HG02759 (cell line): ENCODE measurements around the gene TTC39B.

ENCODE experiments used
- ATAC-seq: cut with Tn5 transposase; IDR thresholded peaks from one replicate; pipeline ENCODE4 v1.9.1; 2021; ENCODE audit warnings: mild to moderate bottlenecking, moderate library complexity; ENCODE audit not compliant: unreplicated experiment

TTC39B gene

GRCh38 chr9:15138357-15138686, 168.7 kb downstream of the TTC39B start:
- ATAC-seq = no peak

- no peak for ATAC-seq
Measured at GRCh38 chr9:15137658-15138356, 169.2 kb downstream of the TTC39B start.

- ATAC-seq = no peak
Measured at GRCh38 chr9:15137089-15137488, 169.9 kb downstream of the TTC39B start.

GRCh38 chr9:15136646-15137045, 170.4 kb downstream of the TTC39B start:
- no peak for ATAC-seq

GRCh38 chr9:15135164-15135792, 171.7 kb downstream of the TTC39B start:
- ATAC-seq = peak; percentile 92

- no peak for ATAC-seq
Measured at GRCh38 chr9:15133488-15133887, 173.5 kb downstream of the TTC39B start.

- no peak for ATAC-seq
Measured at GRCh38 chr9:15132091-15132490, 174.9 kb downstream of the TTC39B start.

GRCh38 chr9:15131094-15131493, 175.9 kb downstream of the TTC39B start:
- ATAC-seq = no peak

- no peak for ATAC-seq
Measured at GRCh38 chr9:15127831-15128230, 179.2 kb downstream of the TTC39B start.

GRCh38 chr9:15121630-15122029, 185.4 kb downstream of the TTC39B start:
- ATAC-seq = no peak

GRCh38 chr9:15116130-15116580, 190.9 kb downstream of the TTC39B start:
- ATAC-seq = no peak

GRCh38 chr9:15115702-15116101, 191.3 kb downstream of the TTC39B start:
- ATAC-seq = no peak

- ATAC-seq = no peak
Measured at GRCh38 chr9:15115041-15115440, 192.0 kb downstream of the TTC39B start.
